GM18507 (cell line): ENCODE data around the gene IFFO2.

Experiments used
- DNase-seq: peaks from one replicate; pipeline ENCODE4 v3.0.0; 2011; ENCODE audit warnings: low read depth; ENCODE audit not compliant: insufficient read length; ENCODE audit errors: extremely low spot score
- FAIRE-seq: peaks from 2 replicates; lab custom pipeline; 2011; peaks lifted over from hg19 to GRCh38; lab: Jason Lieb, UNC

Gene IFFO2

DNA sequence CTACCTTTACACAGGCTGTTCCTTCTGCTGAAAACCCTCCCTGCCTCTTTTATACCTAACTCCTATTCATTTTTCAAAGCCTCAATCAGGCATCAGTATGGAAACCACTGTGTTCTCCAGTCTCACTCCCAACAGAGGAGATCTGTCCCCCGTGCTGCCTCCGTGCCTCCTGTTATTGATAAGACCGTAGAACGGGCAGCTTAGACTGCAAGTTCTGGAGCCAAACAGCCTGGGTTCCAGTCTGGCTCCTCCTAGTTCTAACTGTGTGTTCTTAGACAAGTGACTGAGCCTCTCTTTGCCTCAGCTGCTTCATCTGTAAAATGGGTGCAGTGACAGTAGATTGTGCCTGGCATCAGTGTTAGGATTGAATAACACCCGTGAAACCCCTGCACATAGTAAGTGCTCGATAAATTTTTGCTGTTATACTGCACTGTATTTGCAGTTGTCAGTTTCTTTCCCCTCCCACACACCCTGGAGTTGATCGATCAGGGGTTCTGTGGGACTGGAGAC, 17.0 kb upstream of the IFFO2 start:
- DNase-seq (no peak), FAIRE-seq (no peak)

- DNase-seq = no peak
- no peak for FAIRE-seq
These were observed 16.5 kb upstream of the IFFO2 start for GRCh38 chr1:18972991-18973390.

- DNase-seq (no peak), FAIRE-seq (no peak)
These were observed 16.1 kb upstream of the IFFO2 start for GRCh38 chr1:18972531-18972930.

GRCh38 chr1:18970762-18971161, 14.3 kb upstream of the IFFO2 start:
- DNase-seq (no peak), FAIRE-seq (no peak)

GRCh38 chr1:18970358-18970757, 13.9 kb upstream of the IFFO2 start:
- FAIRE-seq = no peak
- no peak for DNase-seq

DNA sequence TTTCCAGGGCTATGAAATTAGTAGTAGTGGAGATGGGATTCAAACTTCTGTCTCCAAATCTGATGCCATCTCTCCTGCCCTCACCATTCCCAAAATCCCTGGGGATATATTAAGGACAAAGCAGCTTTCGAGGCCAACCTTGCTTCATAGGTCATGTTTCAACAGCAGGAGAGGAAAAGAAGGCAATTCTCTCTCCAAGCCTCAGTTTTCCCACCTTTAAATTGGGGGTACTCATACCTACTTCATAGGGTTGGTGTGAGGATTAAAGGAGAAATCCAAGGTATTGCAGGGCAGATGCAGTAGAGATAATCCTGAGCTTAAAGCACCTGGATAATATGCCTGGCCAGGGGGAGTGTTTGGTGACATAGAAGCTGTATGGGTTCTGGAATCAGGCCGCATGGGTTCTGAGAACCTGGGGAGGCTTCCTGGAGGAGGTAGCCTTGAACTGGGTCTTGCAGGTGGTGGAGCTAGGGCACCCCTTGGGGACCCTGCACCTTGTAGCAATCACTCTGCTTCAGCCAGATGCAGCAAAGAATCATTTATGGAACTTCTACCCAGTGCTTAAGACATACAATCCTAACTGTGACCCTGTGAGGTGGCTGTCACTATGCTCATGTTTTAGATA, 10.7 kb upstream of the IFFO2 start:
- FAIRE-seq (no peak), DNase-seq (no peak)

- no peak for DNase-seq
- FAIRE-seq = peak; percentile 48
These were observed 9.0 kb upstream of the IFFO2 start for GRCh38 chr1:18965206-18966173.

GRCh38 chr1:18963968-18964367, 7.5 kb upstream of the IFFO2 start:
- DNase-seq (no peak), FAIRE-seq (no peak)

- no peak for FAIRE-seq
These were observed 6.6 kb upstream of the IFFO2 start for GRCh38 chr1:18962855-18963737.

GRCh38 chr1:18962121-18962721, 5.7 kb upstream of the IFFO2 start:
- no peak for DNase-seq
- FAIRE-seq = no peak

More at GRCh38 chr1:18962855-18963737, 6.6 kb upstream of the IFFO2 start:
- no peak for DNase-seq

- FAIRE-seq (no peak), DNase-seq (no peak)
These were observed 4.3 kb upstream of the IFFO2 start for GRCh38 chr1:18960821-18961220.

DNA sequence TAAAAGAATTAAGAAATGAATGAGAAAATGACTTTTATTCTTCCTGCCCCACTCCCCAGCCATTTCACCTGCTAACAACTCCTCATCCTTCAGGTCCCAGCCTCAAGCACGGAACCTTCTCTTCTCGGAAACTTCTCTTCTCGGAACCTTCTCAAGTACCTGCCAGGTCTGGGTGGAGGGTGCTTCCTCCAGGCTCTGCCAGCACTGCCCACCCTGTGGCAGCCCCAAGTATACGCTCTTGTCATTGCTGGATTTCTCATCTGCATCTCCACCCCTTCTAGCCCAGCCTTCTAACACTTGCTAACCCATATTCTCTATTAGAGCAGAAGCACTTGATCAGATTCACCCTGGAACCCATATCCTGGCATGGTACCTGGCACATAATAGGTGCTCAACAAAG, 3.9 kb upstream of the IFFO2 start:
- no peak for DNase-seq
- FAIRE-seq = no peak

GRCh38 chr1:18959591-18959990, 3.1 kb upstream of the IFFO2 start:
- FAIRE-seq = no peak

GRCh38 chr1:18957532-18958300, 1.2 kb upstream of the IFFO2 start:
- FAIRE-seq = peak; percentile 24
- no peak for DNase-seq

More at GRCh38 chr1:18959591-18959990, 3.1 kb upstream of the IFFO2 start:
- DNase-seq = no peak

GRCh38 chr1:18957136-18957521, 653 bp upstream of the IFFO2 start:
- DNase-seq = no peak
- FAIRE-seq = no peak

DNA sequence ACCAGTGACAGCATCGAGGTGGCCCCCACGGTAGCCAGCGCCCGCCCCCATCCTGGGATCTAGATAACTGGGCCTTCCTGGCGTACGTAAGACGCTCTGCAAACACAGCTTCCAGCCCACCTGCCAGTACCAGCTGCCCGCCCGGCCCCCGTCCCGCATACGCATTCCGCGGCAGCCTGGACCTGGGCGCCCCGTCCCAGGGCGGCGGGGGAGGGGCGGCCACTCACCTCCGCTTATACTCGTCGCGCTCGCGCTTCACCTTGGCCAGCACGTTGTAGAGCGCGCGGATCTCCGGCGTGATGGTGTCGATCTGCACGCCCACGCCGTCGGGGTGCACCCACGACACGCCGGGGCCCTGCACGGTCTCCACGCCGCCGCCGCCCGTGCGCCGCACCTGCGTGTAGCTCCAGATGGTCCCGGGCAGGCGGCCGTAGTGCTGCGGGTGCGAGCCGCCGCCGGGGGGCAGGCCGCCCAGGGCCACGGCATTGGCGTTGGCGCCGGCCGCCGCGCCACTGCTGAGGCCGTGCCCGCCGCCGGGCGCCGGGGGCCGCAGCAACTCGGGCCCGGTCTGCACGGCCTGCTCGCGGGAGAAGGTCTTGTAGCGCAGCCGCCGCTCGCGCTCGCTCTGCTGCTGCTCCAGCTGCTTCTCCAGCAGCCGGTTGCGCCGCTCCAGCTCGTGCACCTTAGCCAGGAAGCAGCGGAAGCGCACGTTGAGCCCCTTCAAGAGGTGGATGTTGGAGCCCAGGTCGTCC, 859 bp downstream of the IFFO2 start:
- FAIRE-seq (no peak), DNase-seq (no peak)

- DNase-seq = no peak
- peak; percentile 26 for FAIRE-seq
These were observed 1.4 kb downstream of the IFFO2 start for GRCh38 chr1:18955131-18955440.
